HCT116 (cell line): ENCODE results near the gene SFXN4. TPM values are rescaled to one million over a fixed set of nuclear protein-coding genes. Genes with fewer than 3 reads are reported as not detected.

Experiments
- ATAC-seq: fragments of 200-7000 bp; cut with Tn5 transposase; 2 replicates; pipeline ENCODE4 v1.9.1; 2020; ENCODE audit warnings: mild to moderate bottlenecking, moderate library complexity
- BruUV-seq: library from RNA; stranded (reverse); fragments of 400-500 nt; replicated peaks from 2 replicates; lab custom pipeline; 2021; lab: Mats Ljungman, UMichigan
- CTCF ChIA-PET: fragments of 300-600 bp; sonication (Branson Sonifier 250); formaldehyde crosslinking; loops from one replicate; lab custom pipeline; 2021; ENCODE audit warnings: antibody characterized with exemption; lab: Charles Lee
- POLR2A ChIA-PET: fragments of 300-600, 350-600 bp; sonication (Branson Sonifier 250); formaldehyde crosslinking; loops from one replicate; lab custom pipeline; 2021; ENCODE audit warnings: antibody characterized with exemption; lab: Charles Lee
- RAD21 ChIA-PET, 2 experiments: fragments of 300-600 bp; sonication (Branson Sonifier 250); formaldehyde crosslinking; loops; one replicate each; lab custom pipeline; 2023; ENCODE audit warnings: low total read pairs in 2 of 2; ENCODE audit not compliant: uncharacterized antibody in 2 of 2, unreplicated experiment in 2 of 2, low non-redundant PET in 1 of 2; lab: Charles Lee
- DNase-seq: peaks from one replicate; pipeline ENCODE4 v3.0.0-alpha.2; 2010; ENCODE audit warnings: low read depth, low spot score
- H2AFZ ChIP-seq: fragments of 200-600 bp; shearing (Covaris generic), sonication (generic); 2 replicates; pipeline ENCODE4 v1.6.1; 2017; ENCODE audit warnings: low read depth, mixed run types, mixed read lengths, antibody characterized with exemption, low read length; ENCODE audit not compliant: poor library complexity, severe bottlenecking
- H3K27ac ChIP-seq: 2 replicates; pipeline ENCODE4 v1.5.1; 2012; ENCODE audit warnings: low read depth, low read length
- H3K27me3 ChIP-seq: fragments of 200-600 bp; sonication (generic); 2 replicates; pipeline ENCODE4 v1.6.1; 2016; ENCODE audit warnings: mixed run types, low read length, mixed read lengths; ENCODE audit not compliant: insufficient read depth
- H3K36me3 ChIP-seq, 2 experiments: fragments of 200-500 bp in 1 of 2; fragments of 200-600 bp in 1 of 2; sonication (Bioruptor generic) in 1 of 2; sonication (generic) in 1 of 2; 2 replicates each; pipeline versions ENCODE4 v1.5.1 to v1.6.1; 2014 to 2016; ENCODE audit warnings: low read length in 2 of 2, inconsistent platforms in 1 of 2, mixed read lengths in 1 of 2, mixed run types in 1 of 2; ENCODE audit not compliant: insufficient read depth in 2 of 2, control insufficient read depth in 1 of 2
- H3K4me1 ChIP-seq, 2 experiments: fragments of 200-600 bp in 1 of 2; sonication (generic) in 1 of 2; 2 replicates each; pipeline versions ENCODE4 v1.5.1 to v1.6.1; 2012 to 2017; ENCODE audit warnings: low read length in 2 of 2, inconsistent platforms in 1 of 2, mild to moderate bottlenecking in 1 of 2, mixed read lengths in 1 of 2, mixed run types in 1 of 2, moderate library complexity in 1 of 2; ENCODE audit not compliant: insufficient read depth in 2 of 2, control insufficient read depth in 1 of 2
- H3K4me2 ChIP-seq: fragments of 200-600 bp; sonication (generic); 2 replicates; pipeline ENCODE4 v1.6.1; 2017; ENCODE audit warnings: mixed run types, low read length, mixed read lengths
- H3K4me3 ChIP-seq, 2 experiments: fragments of 200-600 bp in 1 of 2; sonication (generic) in 1 of 2; replicated peaks in 1 of 2; 2 replicates each; pipeline ENCODE4 v1.5.1; 2011 to 2016; ENCODE audit warnings: low read length in 2 of 2, control low read depth in 1 of 2, low read depth in 1 of 2, mild to moderate bottlenecking in 1 of 2, mixed read lengths in 1 of 2, mixed run types in 1 of 2
- H3K79me2 ChIP-seq: fragments of 200-600 bp; sonication (generic); 2 replicates; pipeline ENCODE4 v1.6.1; 2017; ENCODE audit warnings: mild to moderate bottlenecking, mixed run types, low read length, moderate library complexity, mixed read lengths; ENCODE audit not compliant: insufficient read depth
- H3K9ac ChIP-seq: fragments of 200-600 bp; sonication (generic); 2 replicates; pipeline ENCODE4 v1.6.1; 2016; ENCODE audit warnings: low read length, mixed read lengths
- H3K9me2 ChIP-seq: fragments of 200-600 bp; sonication (generic), shearing (Covaris generic); 2 replicates; pipeline ENCODE4 v1.6.1; 2017; ENCODE audit warnings: mixed run types, mild to moderate bottlenecking, moderate library complexity; ENCODE audit not compliant: insufficient read depth
- H3K9me3 ChIP-seq, 2 experiments: fragments of 200-500 bp in 1 of 2; fragments of 200-600 bp in 1 of 2; sonication (Bioruptor generic) in 1 of 2; sonication (generic) in 1 of 2; 2 replicates each; pipeline ENCODE4 v1.6.1; 2014 to 2017; ENCODE audit warnings: low read length in 2 of 2, mixed read lengths in 2 of 2, inconsistent platforms in 1 of 2, low read depth in 1 of 2, mild to moderate bottlenecking in 1 of 2, mixed run types in 1 of 2, moderate library complexity in 1 of 2; ENCODE audit not compliant: control insufficient read depth in 1 of 2, insufficient read depth in 1 of 2
- H4K20me1 ChIP-seq: fragments of 200-600 bp; sonication (generic), shearing (Covaris generic); 2 replicates; pipeline ENCODE4 v1.6.1; 2017; ENCODE audit warnings: mixed run types, mild to moderate bottlenecking, moderate library complexity; ENCODE audit not compliant: insufficient read depth
- CBX3 ChIP-seq: IDR thresholded peaks from 2 replicates; pipeline ENCODE4 v1.6.1; 2012; ENCODE audit warnings: low read depth
- CEBPB ChIP-seq: IDR thresholded peaks from 2 replicates; pipeline ENCODE4 v1.6.1; 2012; ENCODE audit warnings: low read depth
- ELF1 ChIP-seq: IDR thresholded peaks from 2 replicates; pipeline ENCODE4 v1.6.1; 2012; ENCODE audit warnings: low read depth, borderline replicate concordance
- EZH2 ChIP-seq: fragments of 200-600 bp; sonication (generic); IDR thresholded peaks from 2 replicates; pipeline ENCODE4 v1.6.1; 2017; ENCODE audit warnings: antibody characterized with exemption, mixed run types
- EZH2phosphoT487 ChIP-seq: fragments of 200-600 bp; IDR thresholded peaks from 2 replicates; pipeline ENCODE4 v1.6.1; 2018; ENCODE audit warnings: antibody characterized with exemption, borderline replicate concordance
- FOSL1 ChIP-seq: IDR thresholded peaks from 2 replicates; pipeline ENCODE4 v1.6.1; 2012; ENCODE audit warnings: low read depth
- JUND ChIP-seq: IDR thresholded peaks from 2 replicates; pipeline ENCODE4 v1.6.1; 2012
- POLR2A ChIP-seq: IDR thresholded peaks from 2 replicates; pipeline ENCODE4 v1.7.0; 2011; ENCODE audit warnings: borderline replicate concordance; ENCODE audit not compliant: insufficient read depth, insufficient read length; ENCODE audit errors: extremely low read depth
- SIN3A ChIP-seq: IDR thresholded peaks from 2 replicates; pipeline ENCODE4 v1.6.1; 2012; ENCODE audit warnings: low read depth
- SP1 ChIP-seq: IDR thresholded peaks from 2 replicates; pipeline ENCODE4 v1.6.1; 2012; ENCODE audit warnings: low read depth
- YY1 ChIP-seq: IDR thresholded peaks from 2 replicates; pipeline ENCODE4 v1.6.1; 2011; ENCODE audit warnings: low read length, low read depth, moderate library complexity, mild to moderate bottlenecking; ENCODE audit not compliant: insufficient replicate concordance; ENCODE audit errors: extremely low read depth
- ZFX ChIP-seq: fragments of 450-650 bp; IDR thresholded peaks from 2 replicates; pipeline ENCODE4 v1.6.1; 2017
- ZNF274 ChIP-seq: fragments of 200-500 bp; sonication (Bioruptor generic); IDR thresholded peaks from 2 replicates; pipeline ENCODE4 v1.6.1; 2014; ENCODE audit warnings: mild to moderate bottlenecking, low read depth, low read length, inconsistent platforms
- intact Hi-C: fragments of 100-400 bp; cut with micrococcal nuclease; formaldehyde crosslinking; loops from 2 replicates; pipeline ENCODE4 v1.10.0; 2022
- total RNA-seq: library from RNA; stranded (reverse); gene quantifications from one replicate; pipeline ENCODE4 v1.2.1, GENCODE V29; 2021; ENCODE audit not compliant: unreplicated experiment
- TF ChIP-seq, protein P1 (sequence below): IDR thresholded peaks from 2 replicates; pipeline ENCODE4 v1.6.1; 2011; ENCODE audit warnings: mild to moderate bottlenecking, low read length, moderate library complexity; ENCODE audit not compliant: insufficient replicate concordance; ENCODE audit errors: extremely low read depth
- TF ChIP-seq, protein P2 (sequence below), 3 experiments: fragments of 200-600 bp in 1 of 3; sonication (generic) in 1 of 3; IDR thresholded peaks in 2 of 3; conservative IDR thresholded peaks in 1 of 3; 2 replicates each; pipeline ENCODE4 v1.5.1; 2012 to 2017; ENCODE audit warnings: low read depth in 2 of 3, low read length in 2 of 3, antibody characterized with exemption in 1 of 3, borderline replicate concordance in 1 of 3, control low read depth in 1 of 3, mild to moderate bottlenecking in 1 of 3, mixed read lengths in 1 of 3, mixed run types in 1 of 3, moderate library complexity in 1 of 3; ENCODE audit not compliant: insufficient read depth in 1 of 3
- TF ChIP-seq, protein P3 (sequence below): IDR thresholded peaks from 2 replicates; pipeline ENCODE4 v1.6.1; 2012; ENCODE audit warnings: low read depth
- TF ChIP-seq, protein P4 (sequence below): IDR thresholded peaks from 2 replicates; pipeline ENCODE4 v1.6.1; 2012
- TF ChIP-seq, protein P5 (sequence below): IDR thresholded peaks from 2 replicates; pipeline ENCODE4 v1.6.1; 2012

SFXN4 gene
- total RNA-seq, 1 experiment from 2014 or later, result 58.2 TPM

DNA sequence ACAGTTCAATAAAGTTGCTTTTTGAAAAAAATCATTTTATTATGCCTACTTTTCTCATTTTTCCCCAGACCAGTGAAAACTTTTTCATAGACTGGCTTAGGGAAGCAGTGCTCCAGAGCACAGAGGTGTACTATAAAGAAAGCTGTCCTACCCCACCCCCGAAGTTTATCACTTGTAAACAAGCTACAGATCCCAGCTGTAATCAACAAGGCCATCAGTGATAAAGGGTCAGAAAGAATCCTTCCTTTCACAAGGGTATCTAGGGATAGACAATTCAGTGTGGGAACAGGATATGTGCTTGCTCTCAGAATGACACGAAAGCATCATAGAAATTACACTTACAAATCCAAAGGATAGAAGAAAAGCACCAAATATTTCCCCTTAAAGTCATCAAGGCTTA, 8.6 kb upstream of the SFXN4 start:
- intact Hi-C loops, result no loop called here
- TF ChIP-seq CBX3, result no peak
- TF ChIP-seq, protein P1, sequence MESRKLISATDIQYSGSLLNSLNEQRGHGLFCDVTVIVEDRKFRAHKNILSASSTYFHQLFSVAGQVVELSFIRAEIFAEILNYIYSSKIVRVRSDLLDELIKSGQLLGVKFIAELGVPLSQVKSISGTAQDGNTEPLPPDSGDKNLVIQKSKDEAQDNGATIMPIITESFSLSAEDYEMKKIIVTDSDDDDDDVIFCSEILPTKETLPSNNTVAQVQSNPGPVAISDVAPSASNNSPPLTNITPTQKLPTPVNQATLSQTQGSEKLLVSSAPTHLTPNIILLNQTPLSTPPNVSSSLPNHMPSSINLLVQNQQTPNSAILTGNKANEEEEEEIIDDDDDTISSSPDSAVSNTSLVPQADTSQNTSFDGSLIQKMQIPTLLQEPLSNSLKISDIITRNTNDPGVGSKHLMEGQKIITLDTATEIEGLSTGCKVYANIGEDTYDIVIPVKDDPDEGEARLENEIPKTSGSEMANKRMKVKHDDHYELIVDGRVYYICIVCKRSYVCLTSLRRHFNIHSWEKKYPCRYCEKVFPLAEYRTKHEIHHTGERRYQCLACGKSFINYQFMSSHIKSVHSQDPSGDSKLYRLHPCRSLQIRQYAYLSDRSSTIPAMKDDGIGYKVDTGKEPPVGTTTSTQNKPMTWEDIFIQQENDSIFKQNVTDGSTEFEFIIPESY, result no peak
- no peak for TF ChIP-seq YY1
- TF ChIP-seq SP1, result no peak
- TF ChIP-seq, protein P2, sequence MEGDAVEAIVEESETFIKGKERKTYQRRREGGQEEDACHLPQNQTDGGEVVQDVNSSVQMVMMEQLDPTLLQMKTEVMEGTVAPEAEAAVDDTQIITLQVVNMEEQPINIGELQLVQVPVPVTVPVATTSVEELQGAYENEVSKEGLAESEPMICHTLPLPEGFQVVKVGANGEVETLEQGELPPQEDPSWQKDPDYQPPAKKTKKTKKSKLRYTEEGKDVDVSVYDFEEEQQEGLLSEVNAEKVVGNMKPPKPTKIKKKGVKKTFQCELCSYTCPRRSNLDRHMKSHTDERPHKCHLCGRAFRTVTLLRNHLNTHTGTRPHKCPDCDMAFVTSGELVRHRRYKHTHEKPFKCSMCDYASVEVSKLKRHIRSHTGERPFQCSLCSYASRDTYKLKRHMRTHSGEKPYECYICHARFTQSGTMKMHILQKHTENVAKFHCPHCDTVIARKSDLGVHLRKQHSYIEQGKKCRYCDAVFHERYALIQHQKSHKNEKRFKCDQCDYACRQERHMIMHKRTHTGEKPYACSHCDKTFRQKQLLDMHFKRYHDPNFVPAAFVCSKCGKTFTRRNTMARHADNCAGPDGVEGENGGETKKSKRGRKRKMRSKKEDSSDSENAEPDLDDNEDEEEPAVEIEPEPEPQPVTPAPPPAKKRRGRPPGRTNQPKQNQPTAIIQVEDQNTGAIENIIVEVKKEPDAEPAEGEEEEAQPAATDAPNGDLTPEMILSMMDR (IDR thresholded peaks at IDR 0.05 in 2 of 3, conservative IDR thresholded peaks at IDR 0.05 in 1 of 3; ENCODE audit: borderline replicate concordance in 1 of 3, insufficient read depth in 1 of 3, low read depth in 2 of 3, low read length in 2 of 3), result no peak
- no peak for TF ChIP-seq EZH2
- TF ChIP-seq, protein P3, sequence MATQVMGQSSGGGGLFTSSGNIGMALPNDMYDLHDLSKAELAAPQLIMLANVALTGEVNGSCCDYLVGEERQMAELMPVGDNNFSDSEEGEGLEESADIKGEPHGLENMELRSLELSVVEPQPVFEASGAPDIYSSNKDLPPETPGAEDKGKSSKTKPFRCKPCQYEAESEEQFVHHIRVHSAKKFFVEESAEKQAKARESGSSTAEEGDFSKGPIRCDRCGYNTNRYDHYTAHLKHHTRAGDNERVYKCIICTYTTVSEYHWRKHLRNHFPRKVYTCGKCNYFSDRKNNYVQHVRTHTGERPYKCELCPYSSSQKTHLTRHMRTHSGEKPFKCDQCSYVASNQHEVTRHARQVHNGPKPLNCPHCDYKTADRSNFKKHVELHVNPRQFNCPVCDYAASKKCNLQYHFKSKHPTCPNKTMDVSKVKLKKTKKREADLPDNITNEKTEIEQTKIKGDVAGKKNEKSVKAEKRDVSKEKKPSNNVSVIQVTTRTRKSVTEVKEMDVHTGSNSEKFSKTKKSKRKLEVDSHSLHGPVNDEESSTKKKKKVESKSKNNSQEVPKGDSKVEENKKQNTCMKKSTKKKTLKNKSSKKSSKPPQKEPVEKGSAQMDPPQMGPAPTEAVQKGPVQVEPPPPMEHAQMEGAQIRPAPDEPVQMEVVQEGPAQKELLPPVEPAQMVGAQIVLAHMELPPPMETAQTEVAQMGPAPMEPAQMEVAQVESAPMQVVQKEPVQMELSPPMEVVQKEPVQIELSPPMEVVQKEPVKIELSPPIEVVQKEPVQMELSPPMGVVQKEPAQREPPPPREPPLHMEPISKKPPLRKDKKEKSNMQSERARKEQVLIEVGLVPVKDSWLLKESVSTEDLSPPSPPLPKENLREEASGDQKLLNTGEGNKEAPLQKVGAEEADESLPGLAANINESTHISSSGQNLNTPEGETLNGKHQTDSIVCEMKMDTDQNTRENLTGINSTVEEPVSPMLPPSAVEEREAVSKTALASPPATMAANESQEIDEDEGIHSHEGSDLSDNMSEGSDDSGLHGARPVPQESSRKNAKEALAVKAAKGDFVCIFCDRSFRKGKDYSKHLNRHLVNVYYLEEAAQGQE, result no peak
- TF ChIP-seq, protein P4, sequence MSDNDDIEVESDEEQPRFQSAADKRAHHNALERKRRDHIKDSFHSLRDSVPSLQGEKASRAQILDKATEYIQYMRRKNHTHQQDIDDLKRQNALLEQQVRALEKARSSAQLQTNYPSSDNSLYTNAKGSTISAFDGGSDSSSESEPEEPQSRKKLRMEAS, result no peak
- TF ChIP-seq EZH2phosphoT487, result no peak
- no peak for TF ChIP-seq ZFX
- TF ChIP-seq ZNF274, result no peak
- TF ChIP-seq, protein P5, sequence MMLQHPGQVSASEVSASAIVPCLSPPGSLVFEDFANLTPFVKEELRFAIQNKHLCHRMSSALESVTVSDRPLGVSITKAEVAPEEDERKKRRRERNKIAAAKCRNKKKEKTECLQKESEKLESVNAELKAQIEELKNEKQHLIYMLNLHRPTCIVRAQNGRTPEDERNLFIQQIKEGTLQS, result no peak
- no peak for TF ChIP-seq POLR2A
- no peak for TF ChIP-seq CEBPB
- TF ChIP-seq JUND, result no peak
- TF ChIP-seq ELF1, result no peak
- TF ChIP-seq FOSL1, result no peak
- TF ChIP-seq SIN3A, result no peak
- Histone ChIP-seq H3K27me3 (no peaks in the 10 kb centered on the region), H3K9me3 (no peaks in the 10 kb centered on the region), H3K79me2 (peaks cover 54% of the 10 kb centered on the region), H3K27ac (no peak overlapping the region), H3K36me3 (peaks cover 39 to 61% of the 10 kb centered on the region in 2 experiments), H3K4me3 (no peak overlapping the region), H3K4me2 (no peak overlapping the region), H3K9ac (no peak overlapping the region), H4K20me1 (no peaks in the 10 kb centered on the region), H3K4me1 (peaks cover 5 to 14% of the 10 kb centered on the region in 2 experiments; a peak in 3 of 4 replicates), H3K9me2 (no peaks in the 10 kb centered on the region), H2AFZ (no peak overlapping the region)
- ATAC-seq (no peak), DNase-seq (no peak)
- ChIA-PET RAD21 (no interaction called here), POLR2A (no interaction called here), CTCF (no interaction called here)
- BruUV-seq, result no TSS peak
